Endometrial microvascular endothelial cells (primary cell): Measurements from ENCODE around the gene DPM1. TPM values are rescaled to one million over a fixed set of nuclear protein-coding genes. Genes with fewer than 3 reads are reported as not detected.

Experiments
- total RNA-seq: library from RNA; depleted of rRNA; stranded (reverse); fragments of >200 nt; gene quantifications from one replicate; pipeline ENCODE4 v1.2.3, GENCODE V29; 2015; ENCODE audit errors: inconsistent ontology term

DPM1 gene
- total RNA-seq, 1 donor from 2014 or later, result 77.8 TPM

Other genes with a start within 250 kb of the DPM1 start
- gene PARD6B, start 227.0 kb downstream of the DPM1 start, total RNA-seq, result not detected
- gene BCAS4, start 163.5 kb downstream of the DPM1 start, total RNA-seq, result 3.1 TPM
- 29.5 TPM for gene ADNP, start 27.1 kb downstream of the DPM1 start, total RNA-seq
- gene MOCS3, start 286 bp upstream of the DPM1 start, total RNA-seq, result 7.3 TPM
- gene KCNG1, start 64.6 kb upstream of the DPM1 start, total RNA-seq, result 0.37 TPM